AG10803 (cell line): ENCODE results near the gene TIMM50.

Source experiments
- DNase-seq: peaks from one replicate; pipeline ENCODE4 v3.0.0; 2010; ENCODE audit warnings: low read depth
- H3K4me3 ChIP-seq: 2 replicates; pipeline ENCODE4 v1.5.1; 2011; ENCODE audit warnings: mild to moderate bottlenecking, low read length, control low read depth
- TF ChIP-seq, protein P1 (sequence below): conservative IDR thresholded peaks from 2 replicates; pipeline ENCODE4 v1.5.1; 2011; ENCODE audit warnings: mild to moderate bottlenecking, low read length, control low read depth, inconsistent platforms

TIMM50 gene

DNA sequence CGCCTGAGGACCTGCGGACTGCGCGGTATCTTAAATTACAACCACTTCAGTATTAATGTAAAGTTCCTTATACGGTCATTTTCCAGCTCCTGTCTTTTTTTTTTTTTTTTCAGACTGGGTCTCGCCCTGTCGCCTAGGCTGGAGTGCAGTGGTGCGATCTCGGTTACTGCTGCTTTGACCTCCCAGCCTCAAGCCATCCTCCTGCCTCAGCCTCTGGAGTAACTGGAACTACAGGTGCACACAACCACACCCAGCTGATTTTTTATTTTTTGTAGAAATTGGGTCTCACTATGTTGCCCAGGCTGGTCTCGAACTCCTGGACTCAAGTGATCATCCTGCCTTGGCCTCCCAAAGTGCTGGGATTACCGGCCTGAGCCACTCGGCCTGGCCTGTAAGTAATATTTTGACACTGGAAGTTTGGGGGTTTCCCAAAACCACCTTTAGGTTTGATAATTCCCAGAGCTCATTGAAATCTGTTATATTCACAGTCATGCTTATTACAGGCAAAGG lies 52.4 kb downstream of the TIMM50 start:
- no peak for DNase-seq
- H3K4me3 ChIP-seq: no peak overlapping the region
- TF ChIP-seq, protein P1, sequence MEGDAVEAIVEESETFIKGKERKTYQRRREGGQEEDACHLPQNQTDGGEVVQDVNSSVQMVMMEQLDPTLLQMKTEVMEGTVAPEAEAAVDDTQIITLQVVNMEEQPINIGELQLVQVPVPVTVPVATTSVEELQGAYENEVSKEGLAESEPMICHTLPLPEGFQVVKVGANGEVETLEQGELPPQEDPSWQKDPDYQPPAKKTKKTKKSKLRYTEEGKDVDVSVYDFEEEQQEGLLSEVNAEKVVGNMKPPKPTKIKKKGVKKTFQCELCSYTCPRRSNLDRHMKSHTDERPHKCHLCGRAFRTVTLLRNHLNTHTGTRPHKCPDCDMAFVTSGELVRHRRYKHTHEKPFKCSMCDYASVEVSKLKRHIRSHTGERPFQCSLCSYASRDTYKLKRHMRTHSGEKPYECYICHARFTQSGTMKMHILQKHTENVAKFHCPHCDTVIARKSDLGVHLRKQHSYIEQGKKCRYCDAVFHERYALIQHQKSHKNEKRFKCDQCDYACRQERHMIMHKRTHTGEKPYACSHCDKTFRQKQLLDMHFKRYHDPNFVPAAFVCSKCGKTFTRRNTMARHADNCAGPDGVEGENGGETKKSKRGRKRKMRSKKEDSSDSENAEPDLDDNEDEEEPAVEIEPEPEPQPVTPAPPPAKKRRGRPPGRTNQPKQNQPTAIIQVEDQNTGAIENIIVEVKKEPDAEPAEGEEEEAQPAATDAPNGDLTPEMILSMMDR: no peak

DNA sequence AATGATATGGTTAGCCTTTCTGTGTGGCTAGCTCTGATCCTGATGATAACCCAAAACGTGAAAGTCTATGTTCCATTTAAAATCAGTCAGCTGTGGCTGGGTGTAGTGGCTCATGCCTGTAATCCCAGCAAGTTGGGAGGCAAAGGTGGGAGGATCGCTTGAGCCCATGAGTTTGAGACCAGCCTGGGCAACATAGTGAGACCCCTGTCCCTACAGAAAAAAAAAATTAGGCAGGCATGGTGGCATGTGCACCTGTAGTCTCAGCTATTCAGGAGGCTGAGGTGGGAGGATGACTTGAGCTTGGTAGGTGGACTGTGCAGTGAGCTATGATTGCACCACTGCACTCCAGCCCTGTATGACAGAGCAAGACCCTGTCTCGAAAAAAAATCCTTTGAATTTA lies 53.2 kb downstream of the TIMM50 start:
- TF ChIP-seq, protein P1: no peak
- DNase-seq: no peak
- no peak overlapping the region for H3K4me3 ChIP-seq

DNA sequence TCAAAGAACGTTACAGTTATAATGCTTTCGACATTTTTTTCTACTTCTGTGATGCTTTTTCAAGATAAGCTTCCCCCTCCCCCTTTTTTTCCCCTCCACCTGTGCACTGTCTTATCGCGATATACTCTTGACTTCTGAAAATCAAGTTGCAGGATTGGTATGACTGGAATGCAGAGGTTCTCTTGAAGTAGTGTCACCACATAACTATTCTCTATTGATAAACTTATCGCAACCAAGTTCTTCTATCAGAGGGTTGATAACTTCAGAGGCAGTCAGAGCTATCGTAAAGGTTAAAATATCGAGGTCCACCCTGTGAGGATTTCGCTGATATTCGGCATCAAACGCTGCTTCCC lies 58.5 kb downstream of the TIMM50 start:
- peak overlapping the region; percentile 88 for H3K4me3 ChIP-seq
- peak; percentile 36 for DNase-seq
- TF ChIP-seq, protein P1: no peak

DNA sequence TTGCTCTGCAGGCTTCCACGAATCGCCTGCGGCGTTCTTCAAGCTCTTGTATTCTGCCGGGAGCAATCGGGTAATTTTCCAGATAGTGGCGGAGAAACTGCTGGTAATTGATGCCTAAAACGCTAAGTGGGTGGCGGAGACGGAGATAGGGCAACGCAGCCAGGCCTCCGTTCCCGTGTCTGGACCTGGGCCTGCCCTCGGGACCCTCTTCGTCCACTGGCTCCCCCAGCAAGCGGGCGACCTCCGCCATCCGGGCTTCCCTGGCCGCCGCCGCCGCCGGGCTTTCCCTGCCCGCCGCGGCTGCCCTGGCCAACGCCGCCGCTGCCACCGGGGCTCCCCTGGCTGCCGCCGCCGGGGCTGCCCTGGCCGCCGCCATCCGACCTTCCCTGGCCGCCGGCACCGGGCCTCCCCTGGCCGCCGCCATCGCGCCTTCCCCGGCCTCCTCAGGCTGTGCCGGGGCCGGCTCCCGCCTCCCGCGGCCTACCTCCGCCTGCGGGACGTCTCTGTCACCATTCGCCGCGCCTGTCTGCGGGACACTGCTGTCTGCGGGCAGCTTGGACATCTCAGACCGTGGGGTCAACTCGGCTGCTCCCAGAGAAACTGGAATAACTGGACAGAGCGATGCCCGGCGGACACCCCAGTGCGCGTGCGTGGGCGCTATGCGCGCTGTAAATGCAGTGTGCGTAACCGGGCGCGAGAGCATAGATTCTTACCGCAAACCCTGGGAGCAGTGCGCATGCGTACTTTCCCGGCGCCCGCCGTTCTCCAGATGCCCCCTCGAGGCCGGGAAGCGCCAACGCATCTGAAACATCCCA lies 59.1 kb downstream of the TIMM50 start, which contains the start of gene EID2:
Gene EID2 (minus strand): TSS at position 644 of the 815 bp plus-strand sequence. CDS start 82 bp downstream, at position 562.
- DNase-seq: peak; percentile 94
- TF ChIP-seq, protein P1: peak; percentile 78
- H3K4me3 ChIP-seq: peak within 1 kb of the TSS; percentile 88

DNA sequence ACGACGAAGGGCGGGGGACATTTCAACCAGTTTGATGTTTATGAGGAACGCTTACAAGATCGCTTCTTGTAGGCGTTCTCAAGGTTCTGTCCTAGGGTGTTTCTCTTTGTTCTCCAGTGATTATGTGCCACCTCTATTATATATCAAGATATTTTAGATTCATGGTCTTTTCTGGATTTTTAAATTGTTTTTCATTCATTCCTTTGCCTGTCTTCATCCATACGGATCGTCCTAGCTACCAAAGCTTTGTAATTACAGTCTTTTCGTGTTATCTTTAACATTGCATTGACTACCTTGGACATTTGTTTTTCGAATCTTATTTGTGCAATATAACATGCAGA lies 59.7 kb downstream of the TIMM50 start:
- no peak for DNase-seq
- TF ChIP-seq, protein P1: no peak
- peak overlapping the region; percentile 33 for H3K4me3 ChIP-seq
